Activated CD8-positive, alpha-beta memory T cell treated with anti-CD3 and anti-CD28 coated beads, Interleukin-2, amount 50 U/mL, for 48 hours (primary cell): ENCODE data around the gene PPP2R2C.
A peak's percentile ranks its signal among the peaks of the same experiment; 100 is the strongest.

Source experiments
- DNase-seq: peaks from one replicate; pipeline ENCODE4 v3.0.0-alpha.2; 2020

Gene PPP2R2C

DNA sequence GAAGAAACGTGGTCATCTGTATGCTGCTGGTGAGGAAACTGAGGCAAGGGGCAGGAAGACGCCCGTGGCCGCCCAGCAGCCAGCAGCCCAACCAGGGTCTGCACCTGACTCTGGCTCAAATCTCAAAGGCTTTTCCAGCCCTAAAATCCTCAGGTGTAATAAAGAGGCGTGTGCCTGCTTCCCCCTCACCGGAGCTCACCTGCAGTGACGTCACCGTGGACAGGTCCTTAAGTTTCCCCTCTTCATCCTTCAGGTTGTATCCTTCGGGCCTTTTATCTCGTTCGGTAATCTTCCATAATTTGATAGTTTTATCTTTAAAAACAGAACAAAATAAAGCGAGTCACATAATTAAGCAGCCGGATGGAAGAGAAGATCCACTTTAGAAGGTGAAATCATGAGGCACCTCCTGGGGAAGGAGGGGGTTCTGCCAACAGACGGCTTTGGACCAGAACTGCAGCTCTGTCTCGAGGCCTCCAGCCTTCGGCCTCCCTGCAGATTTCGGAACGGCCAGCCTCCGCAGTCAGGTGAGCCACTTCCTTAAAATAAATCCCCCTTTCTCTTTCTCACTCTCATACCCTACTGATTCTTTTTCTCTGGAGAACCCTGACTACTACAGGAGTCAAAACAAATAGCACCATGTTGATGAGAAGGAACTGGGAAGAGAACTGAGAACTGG lies 96.7 kb downstream of the PPP2R2C start:
- DNase-seq, result no peak

DNA sequence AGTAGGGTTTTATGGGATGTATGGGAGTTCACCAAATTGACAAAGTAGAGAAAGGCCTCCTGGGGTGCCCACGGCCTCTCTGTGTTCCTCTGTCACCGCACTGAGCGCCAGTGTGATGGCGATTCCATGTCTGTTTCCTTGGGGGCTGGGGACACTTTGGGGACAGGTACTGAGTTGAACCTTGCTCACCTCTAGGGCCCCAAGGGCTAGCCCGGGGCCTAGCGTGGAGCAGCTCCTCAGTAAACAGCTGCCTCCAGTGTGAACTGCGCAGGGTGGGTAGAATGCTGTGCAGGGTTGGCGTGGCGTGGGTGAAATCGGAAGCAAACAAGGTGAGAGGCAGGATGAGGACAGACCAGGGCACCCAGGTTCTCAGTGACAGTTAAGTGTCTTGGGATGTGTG lies 97.8 kb downstream of the PPP2R2C start:
- no peak for DNase-seq

- DNase-seq, result no peak
Measured at GRCh38 chr4:6373541-6374410, 98.6 kb downstream of the PPP2R2C start.

GRCh38 chr4:6372649-6373525 lies 99.5 kb downstream of the PPP2R2C start:
- DNase-seq, result peak; percentile 54

DNA sequence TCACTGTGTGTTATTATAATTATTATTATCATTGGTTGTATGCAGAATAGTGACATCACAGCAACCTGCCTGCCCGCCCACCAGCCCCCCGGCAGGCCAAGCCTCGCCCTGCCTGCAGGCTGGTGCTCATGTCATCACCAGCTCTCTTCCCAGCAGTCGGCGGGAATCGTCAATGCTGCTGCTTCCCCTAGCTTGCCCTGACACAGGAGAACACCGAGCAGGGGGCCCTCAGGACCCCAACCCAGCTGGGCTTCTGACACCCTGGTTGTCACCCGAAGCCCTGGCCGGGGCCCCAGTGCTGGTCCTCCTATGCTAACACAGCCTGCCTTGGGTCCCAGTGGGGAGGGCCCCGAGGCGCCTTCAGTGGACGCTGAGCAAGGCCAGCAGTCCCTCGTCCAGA lies 100.6 kb downstream of the PPP2R2C start:
- DNase-seq, result no peak

- DNase-seq, result no peak
Measured at GRCh38 chr4:6371271-6371670, 101.1 kb downstream of the PPP2R2C start.

DNA sequence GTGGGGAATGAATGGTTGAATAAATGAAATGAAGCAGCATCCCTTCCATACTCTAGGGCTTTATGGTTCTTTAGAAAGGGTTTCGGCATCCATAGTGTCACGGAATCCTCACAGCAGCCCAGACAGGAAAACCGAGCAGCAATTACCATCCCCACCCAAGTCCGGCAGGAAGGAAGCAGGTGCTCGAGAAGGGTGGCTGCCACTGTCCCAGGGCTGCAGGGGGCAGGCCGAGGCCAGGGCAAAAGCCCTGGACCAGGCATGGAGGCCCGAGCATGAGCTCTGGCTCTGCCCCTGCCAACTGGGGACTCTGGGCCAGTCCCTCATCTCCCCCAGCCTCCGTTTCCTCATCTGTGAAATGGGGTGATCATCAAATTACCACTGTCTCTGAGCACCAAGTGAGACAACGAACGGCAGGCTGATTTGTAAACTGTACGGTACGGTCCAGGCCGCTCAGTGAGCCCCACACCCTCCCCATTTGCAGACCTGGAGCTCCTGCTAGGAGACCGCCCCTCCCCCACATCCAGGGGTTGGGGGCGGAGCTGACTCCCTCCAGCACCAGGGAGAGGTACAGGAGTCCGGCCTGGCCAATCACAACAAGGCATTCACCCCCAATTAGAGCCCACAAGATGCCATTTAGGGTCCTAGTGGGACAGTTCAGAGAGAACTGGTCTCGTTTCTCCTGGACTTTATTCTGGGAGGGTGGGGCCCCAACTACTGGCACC lies 102.3 kb downstream of the PPP2R2C start:
- no peak for DNase-seq

DNA sequence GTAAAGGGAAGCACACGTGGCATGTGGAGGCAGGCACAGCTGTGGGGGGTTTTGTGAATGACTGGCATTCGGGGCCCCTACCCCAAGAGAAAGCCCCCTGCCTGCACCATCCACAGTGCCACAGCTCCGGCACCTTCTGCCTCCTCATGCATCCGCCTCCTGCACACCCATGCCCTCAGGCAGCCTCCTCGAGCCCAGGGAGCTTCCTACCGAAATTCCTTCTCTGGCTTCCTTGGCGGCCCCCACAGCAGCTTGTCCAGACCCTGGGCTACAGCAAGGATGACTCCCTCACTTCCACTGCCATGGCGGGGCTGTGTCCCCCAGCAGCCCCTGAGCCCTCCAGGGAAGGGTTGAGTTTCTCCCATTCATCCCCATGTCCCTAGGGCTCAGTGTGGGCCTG lies 102.9 kb downstream of the PPP2R2C start:
- no peak for DNase-seq

DNA sequence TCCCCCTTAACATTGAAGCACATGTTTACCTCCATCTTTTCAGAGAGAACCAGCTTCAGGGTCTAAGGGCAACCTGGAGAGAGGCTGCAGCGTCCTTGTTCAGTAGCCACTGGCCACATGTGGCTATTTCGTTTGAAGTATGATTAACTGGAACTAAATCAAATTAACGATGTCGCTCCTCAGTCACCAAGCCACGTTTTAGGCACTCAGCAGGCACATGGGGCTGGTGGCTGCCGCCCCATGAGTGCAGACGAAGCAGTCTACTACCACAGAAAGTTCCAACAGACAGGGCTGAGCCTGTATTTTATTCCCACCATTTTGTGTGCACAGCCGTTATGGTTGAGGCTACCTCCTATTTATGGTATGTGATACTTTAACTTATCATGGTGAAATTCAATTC lies 103.4 kb downstream of the PPP2R2C start:
- DNase-seq, result no peak

GRCh38 chr4:6368601-6369000 lies 103.8 kb downstream of the PPP2R2C start:
- DNase-seq, result no peak

- DNase-seq, result no peak
Measured at GRCh38 chr4:6368096-6368495, 104.3 kb downstream of the PPP2R2C start.

- no peak for DNase-seq
Measured at GRCh38 chr4:6367371-6367851, 105.0 kb downstream of the PPP2R2C start.

- DNase-seq, result no peak
Measured at GRCh38 chr4:6366581-6366980, 105.8 kb downstream of the PPP2R2C start.

- DNase-seq, result no peak
Measured at GRCh38 chr4:6365545-6366086, 106.8 kb downstream of the PPP2R2C start.

- DNase-seq, result no peak
Measured at GRCh38 chr4:6364581-6364980, 107.8 kb downstream of the PPP2R2C start.

DNA sequence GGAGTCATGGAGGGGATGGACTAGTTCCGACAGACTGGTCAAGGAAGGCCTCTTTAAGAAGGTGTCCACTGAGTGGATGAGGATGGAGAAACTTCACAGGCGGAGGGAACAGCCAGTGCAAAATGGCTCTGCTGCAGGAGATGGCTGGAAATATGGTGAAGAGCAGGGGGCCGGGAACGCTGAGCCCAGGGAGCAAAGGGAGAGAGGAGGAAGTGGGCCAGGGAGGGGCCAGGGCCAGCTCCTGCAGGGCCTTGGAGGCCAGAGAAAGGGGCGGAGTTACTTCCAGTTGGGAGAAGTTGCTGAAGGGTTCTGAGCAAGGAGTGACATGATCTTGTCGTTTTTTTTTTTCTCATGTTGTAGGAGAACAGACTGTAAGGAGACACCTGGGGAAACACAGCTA lies 108.3 kb downstream of the PPP2R2C start:
- no peak for DNase-seq

DNA sequence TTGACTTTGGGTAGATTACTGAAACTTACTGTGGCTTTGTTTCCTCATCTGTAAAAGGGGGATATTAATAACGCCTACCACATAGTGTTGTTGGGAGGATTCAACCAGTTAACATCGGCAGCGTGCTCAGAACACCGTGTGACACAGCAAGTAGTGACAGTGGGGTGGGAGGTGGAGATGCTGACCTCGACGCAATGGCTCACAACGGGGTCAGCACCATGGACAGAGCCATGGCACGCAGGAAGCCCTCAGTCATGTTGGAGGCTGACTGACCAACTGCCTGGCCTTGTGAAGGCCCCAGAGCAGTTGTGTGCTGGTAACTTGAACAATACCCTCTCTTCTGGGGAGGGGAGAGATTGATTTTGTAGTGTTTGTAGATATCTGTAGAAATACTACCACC lies 109.5 kb downstream of the PPP2R2C start:
- DNase-seq, result peak; percentile 73

GRCh38 chr4:6362243-6362885 lies 110.0 kb downstream of the PPP2R2C start:
- no peak for DNase-seq

GRCh38 chr4:6361076-6361784 lies 111.2 kb downstream of the PPP2R2C start:
- no peak for DNase-seq

GRCh38 chr4:6360385-6360784 lies 112.0 kb downstream of the PPP2R2C start:
- no peak for DNase-seq
